Endometrium (tissue), 2 donors: ENCODE results near the gene CD68.

ENCODE experiments used
- FAIRE-seq: peaks from 2 replicates; lab custom pipeline; 2012; peaks lifted over from hg19 to GRCh38; lab: Jason Lieb, UNC
- donor health status: control.
- donor health status: control.

The CD68 gene

GRCh38 chr17:7579001-7579833, at the start of gene CD68:
TSS of gene CD68 (plus strand) at chr17:7579638. CDS start at chr17:7579678, 40 bp downstream.
- no peak for FAIRE-seq

GRCh38 chr17:7530023-7530900, 49.2 kb upstream of the CD68 start:
- no peak for FAIRE-seq

GRCh38 chr17:7538050-7538449, 41.4 kb upstream of the CD68 start:
- FAIRE-seq = no peak

- no peak for FAIRE-seq
These were observed 40.4 kb upstream of the CD68 start for GRCh38 chr17:7538891-7539545.

- no peak for FAIRE-seq
These were observed 38.3 kb upstream of the CD68 start for GRCh38 chr17:7541074-7541621.

GRCh38 chr17:7544911-7545310, 34.5 kb upstream of the CD68 start:
- FAIRE-seq = no peak

- no peak for FAIRE-seq
These were observed 30.6 kb upstream of the CD68 start, which contains the start of gene TNFSF12 for GRCh38 chr17:7548585-7549400. TSS of gene TNFSF12 (plus strand) at chr17:7549058. CDS start at chr17:7549154, 96 bp downstream.

- no peak for FAIRE-seq
These were observed 29.9 kb upstream of the CD68 start for GRCh38 chr17:7549401-7550055.

- no peak for FAIRE-seq
These were observed 29.1 kb upstream of the CD68 start for GRCh38 chr17:7550344-7550743.

GRCh38 chr17:7551396-7551795, 28.0 kb upstream of the CD68 start:
- FAIRE-seq = no peak

GRCh38 chr17:7552621-7553051, 26.8 kb upstream of the CD68 start:
- FAIRE-seq = no peak

GRCh38 chr17:7553356-7553755, 26.1 kb upstream of the CD68 start:
- FAIRE-seq = no peak

GRCh38 chr17:7555320-7555948, 24.0 kb upstream of the CD68 start:
- no peak for FAIRE-seq

- FAIRE-seq = no peak
These were observed 22.8 kb upstream of the CD68 start for GRCh38 chr17:7556627-7557026.

- FAIRE-seq = no peak
These were observed 22.2 kb upstream of the CD68 start for GRCh38 chr17:7557147-7557764.

GRCh38 chr17:7557775-7558543, 21.5 kb upstream of the CD68 start:
- no peak for FAIRE-seq

- FAIRE-seq = no peak
These were observed 20.7 kb upstream of the CD68 start, which contains the start of gene TNFSF13 for GRCh38 chr17:7558544-7559319. TSS of gene TNFSF13 (plus strand) at chr17:7558750. CDS start at chr17:7559040, 290 bp downstream.
